ENCODE results near the gene SESN1.
A peak's percentile ranks its signal among the peaks of the same experiment; 100 is the strongest.

SESN1 gene

DNA sequence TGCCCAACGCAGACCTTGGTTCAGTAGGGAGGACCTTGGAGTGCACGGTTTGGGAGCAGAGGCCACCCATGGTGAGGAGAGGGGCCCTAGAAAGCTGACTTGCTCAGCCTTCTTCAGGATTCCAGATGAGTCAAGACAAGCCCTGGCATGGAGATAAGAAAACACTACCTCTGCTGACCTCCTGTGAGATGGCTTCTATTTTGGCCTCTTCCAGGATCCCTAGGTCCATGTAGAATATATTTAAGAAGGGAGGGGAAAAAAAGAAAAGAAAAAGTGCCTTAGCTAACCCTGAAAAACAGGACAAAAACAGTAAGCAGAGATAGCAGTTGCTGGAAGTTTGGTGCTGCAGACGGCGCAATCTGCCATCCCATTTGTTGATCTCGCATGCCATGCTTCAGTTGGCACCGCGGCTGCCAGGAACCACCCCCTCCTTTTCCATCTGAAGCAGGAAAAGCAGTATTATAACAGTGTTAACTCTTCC, 146.4 kb downstream of the SESN1 start:
- no peak for TF ChIP-seq ZFP30 (CRISPR knock-in tag; IDR thresholded peaks at IDR 0.05)
- TF ChIP-seq ZNF565 (CRISPR knock-in tag; conservative IDR thresholded peaks at IDR 0.05; ENCODE audit: low read depth) = no peak
- TF ChIP-seq, protein P1, sequence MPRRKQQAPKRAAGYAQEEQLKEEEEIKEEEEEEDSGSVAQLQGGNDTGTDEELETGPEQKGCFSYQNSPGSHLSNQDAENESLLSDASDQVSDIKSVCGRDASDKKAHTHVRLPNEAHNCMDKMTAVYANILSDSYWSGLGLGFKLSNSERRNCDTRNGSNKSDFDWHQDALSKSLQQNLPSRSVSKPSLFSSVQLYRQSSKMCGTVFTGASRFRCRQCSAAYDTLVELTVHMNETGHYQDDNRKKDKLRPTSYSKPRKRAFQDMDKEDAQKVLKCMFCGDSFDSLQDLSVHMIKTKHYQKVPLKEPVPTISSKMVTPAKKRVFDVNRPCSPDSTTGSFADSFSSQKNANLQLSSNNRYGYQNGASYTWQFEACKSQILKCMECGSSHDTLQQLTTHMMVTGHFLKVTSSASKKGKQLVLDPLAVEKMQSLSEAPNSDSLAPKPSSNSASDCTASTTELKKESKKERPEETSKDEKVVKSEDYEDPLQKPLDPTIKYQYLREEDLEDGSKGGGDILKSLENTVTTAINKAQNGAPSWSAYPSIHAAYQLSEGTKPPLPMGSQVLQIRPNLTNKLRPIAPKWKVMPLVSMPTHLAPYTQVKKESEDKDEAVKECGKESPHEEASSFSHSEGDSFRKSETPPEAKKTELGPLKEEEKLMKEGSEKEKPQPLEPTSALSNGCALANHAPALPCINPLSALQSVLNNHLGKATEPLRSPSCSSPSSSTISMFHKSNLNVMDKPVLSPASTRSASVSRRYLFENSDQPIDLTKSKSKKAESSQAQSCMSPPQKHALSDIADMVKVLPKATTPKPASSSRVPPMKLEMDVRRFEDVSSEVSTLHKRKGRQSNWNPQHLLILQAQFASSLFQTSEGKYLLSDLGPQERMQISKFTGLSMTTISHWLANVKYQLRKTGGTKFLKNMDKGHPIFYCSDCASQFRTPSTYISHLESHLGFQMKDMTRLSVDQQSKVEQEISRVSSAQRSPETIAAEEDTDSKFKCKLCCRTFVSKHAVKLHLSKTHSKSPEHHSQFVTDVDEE (CRISPR knock-in tag; IDR thresholded peaks at IDR 0.05) = no peak
- TF ChIP-seq ZC3H10 (CRISPR knock-in tag; IDR thresholded peaks at IDR 0.05) = no peak
- no peak for TF ChIP-seq TCF4 (CRISPR knock-in tag; IDR thresholded peaks at IDR 0.05; ENCODE audit: borderline replicate concordance)
- TF ChIP-seq TOX (CRISPR knock-in tag; IDR thresholded peaks at IDR 0.05; ENCODE audit: borderline replicate concordance) = no peak
- TF ChIP-seq ISL1 (CRISPR knock-in tag; IDR thresholded peaks at IDR 0.05) = no peak
- no peak for TF ChIP-seq OSR1 (CRISPR knock-in tag; IDR thresholded peaks at IDR 0.05)
- no peak for TF ChIP-seq GLIS3 (CRISPR knock-in tag; IDR thresholded peaks at IDR 0.05)
- TF ChIP-seq PPARA (CRISPR knock-in tag; IDR thresholded peaks at IDR 0.05; ENCODE audit: borderline replicate concordance) = no peak
- no peak for TF ChIP-seq RARB (CRISPR knock-in tag; IDR thresholded peaks at IDR 0.05)
- no peak for TF ChIP-seq ESRRG (CRISPR knock-in tag; IDR thresholded peaks at IDR 0.05)
- TF ChIP-seq CSDC2 (CRISPR knock-in tag; IDR thresholded peaks at IDR 0.05) = no peak
- TF ChIP-seq ZNF70 (CRISPR knock-in tag; IDR thresholded peaks at IDR 0.05) = no peak
- no peak for TF ChIP-seq ZFP3 (CRISPR knock-in tag; IDR thresholded peaks at IDR 0.05)
- TF ChIP-seq ARNTL (CRISPR knock-in tag; IDR thresholded peaks at IDR 0.05; ENCODE audit: borderline replicate concordance, low read depth) = no peak
- TF ChIP-seq, protein P2, sequence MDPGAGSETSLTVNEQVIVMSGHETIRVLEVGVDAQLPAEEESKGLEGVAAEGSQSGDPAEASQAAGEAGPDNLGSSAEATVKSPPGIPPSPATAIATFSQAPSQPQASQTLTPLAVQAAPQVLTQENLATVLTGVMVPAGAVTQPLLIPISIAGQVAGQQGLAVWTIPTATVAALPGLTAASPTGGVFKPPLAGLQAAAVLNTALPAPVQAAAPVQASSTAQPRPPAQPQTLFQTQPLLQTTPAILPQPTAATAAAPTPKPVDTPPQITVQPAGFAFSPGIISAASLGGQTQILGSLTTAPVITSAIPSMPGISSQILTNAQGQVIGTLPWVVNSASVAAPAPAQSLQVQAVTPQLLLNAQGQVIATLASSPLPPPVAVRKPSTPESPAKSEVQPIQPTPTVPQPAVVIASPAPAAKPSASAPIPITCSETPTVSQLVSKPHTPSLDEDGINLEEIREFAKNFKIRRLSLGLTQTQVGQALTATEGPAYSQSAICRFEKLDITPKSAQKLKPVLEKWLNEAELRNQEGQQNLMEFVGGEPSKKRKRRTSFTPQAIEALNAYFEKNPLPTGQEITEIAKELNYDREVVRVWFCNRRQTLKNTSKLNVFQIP (CRISPR knock-in tag; IDR thresholded peaks at IDR 0.05; ENCODE audit: borderline replicate concordance, low read depth) = no peak
- no peak; the same call in 2 of the 3 replicates for ATAC-seq

DNA sequence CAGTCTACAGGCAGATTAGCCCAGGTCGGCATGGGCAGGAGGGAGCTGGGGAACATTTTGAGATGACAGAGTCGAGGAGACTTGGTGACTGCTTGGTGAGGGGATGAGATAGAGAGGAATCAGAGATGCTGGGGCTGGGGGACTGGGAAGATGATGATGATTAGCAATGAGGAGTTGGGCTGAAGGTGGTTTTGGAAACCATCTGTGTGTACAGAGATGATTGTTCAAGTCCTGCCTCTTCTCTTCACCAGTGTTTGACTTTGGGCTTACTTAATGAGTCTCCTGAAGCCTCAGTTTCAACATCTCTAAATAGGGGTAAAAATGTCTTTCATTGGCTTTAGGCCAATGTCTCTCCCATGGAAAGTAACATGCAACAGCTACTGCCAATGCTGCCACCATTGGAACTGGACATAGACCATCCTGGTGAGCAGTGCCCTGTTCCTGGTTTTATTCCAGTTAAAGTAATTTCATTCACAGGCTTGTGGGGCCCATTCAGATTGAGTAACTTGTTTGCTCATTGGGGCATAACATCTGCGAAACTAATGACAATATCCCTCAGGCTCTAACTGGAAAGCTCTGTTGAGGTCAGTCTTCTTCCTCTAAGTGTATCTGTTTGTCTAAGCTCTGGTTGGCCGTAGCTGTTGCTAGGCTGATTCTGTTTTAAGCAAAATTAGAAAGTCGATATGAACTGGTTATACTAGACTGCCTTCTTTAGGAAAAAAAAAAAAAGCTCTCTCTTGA, 147.4 kb downstream of the SESN1 start:
- ATAC-seq = peak; percentile 47; the same call in 2 of the 3 replicates
- TF ChIP-seq GLIS3 (CRISPR knock-in tag; IDR thresholded peaks at IDR 0.05) (no peak), TCF4 (CRISPR knock-in tag; IDR thresholded peaks at IDR 0.05; ENCODE audit: borderline replicate concordance) (peak; percentile 34; the same call in 1 of the 2 replicates)

DNA sequence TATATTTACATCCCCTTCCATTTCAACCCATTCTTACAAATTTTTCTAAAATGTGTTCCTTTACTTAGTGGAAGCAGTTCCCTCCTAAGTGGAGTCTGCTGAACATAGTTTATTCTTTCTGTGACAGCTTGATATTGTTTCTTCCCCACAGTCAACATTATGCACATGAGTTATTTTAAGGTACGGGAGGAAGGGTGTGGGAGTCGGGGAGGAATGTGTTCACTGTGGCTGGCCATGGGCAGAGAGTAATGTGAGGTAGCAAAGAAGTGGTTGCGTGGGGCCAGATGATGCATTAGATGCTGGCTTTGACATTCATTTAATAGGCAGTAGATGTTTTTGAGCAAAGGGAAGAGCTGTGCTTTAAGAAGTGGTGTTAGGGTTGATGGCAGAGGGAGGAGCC, 148.0 kb downstream of the SESN1 start:
- ATAC-seq = no peak
- TF ChIP-seq BACH2 (CRISPR knock-in tag; IDR thresholded peaks at IDR 0.05; ENCODE audit: borderline replicate concordance) = no peak
- TF ChIP-seq GLIS3 (CRISPR knock-in tag; IDR thresholded peaks at IDR 0.05) = no peak
- TF ChIP-seq ISL1 (CRISPR knock-in tag; IDR thresholded peaks at IDR 0.05) = no peak
- TF ChIP-seq ZC3H10 (CRISPR knock-in tag; IDR thresholded peaks at IDR 0.05) = no peak

DNA sequence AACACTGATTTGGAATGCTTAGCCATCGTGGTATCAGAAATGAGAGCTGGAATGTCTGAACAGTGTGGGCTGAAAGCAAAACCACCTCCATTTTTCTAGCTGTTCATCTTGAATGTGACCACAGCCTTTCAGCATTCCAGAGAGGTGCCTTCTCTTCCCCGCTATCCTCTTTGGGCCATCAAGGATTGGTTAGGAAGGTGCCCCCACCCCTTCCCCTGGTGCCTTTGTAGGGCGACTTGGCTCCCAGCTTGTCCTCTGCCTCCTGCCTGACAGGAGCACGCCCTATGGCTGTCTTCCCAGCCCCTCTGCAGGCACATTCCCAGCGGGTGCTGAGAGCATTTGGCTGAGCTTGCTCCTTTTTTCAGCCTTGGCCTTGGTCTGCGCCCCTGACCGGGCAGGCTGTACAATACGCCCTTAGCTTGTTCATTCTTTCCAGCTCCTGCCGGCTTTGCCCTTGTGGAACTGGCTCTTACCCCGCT, 148.9 kb downstream of the SESN1 start:
- TF ChIP-seq ARNTL (CRISPR knock-in tag; IDR thresholded peaks at IDR 0.05; ENCODE audit: borderline replicate concordance, low read depth) (no peak), ZNF70 (CRISPR knock-in tag; IDR thresholded peaks at IDR 0.05) (peak; percentile 83)

DNA sequence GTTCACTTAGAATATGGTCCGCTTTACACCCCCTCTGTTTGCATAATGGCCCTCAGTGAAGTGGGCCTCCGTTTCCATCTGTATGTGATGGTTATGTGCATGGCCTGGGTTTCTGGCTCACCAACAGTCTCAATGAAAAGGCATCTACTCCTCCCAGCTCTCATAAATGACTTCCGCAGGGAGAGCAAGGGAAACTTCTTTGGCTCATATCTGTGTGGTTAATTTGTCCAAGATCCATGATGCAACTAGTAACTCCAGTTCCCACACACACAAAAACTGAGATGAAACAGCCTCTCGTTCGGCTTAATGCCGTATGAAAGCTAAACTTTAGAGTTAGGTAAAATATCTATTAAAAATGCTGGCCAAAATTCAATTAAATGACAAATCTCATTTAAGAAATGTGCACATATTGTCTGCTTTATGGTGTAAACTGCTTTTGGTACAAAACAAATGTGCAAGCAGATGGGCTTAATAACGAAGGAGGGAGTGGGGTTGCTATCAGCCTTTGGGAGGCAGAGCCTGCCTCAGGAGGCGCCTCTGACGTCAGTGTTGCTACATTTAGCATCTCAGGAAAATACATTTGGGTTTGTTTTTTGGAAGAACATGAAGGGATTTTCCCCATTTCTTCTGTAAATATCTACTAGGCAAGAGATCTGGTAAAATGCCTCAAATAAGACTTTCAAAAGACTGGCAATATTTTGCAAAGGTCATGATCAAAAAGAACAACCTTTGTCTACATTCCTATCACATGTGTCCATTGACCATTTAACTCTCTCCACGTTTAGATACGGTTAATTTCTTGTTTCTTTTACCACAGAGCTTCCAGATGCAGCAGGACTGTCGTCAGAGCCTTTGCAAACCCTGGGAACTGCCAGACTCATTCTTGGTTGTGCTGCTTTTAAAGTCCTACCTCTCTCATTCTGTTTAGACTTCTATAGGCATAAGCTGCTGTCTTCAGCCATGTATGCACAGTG, 149.7 kb downstream of the SESN1 start:
- ATAC-seq = no peak; the same call in 2 of the 3 replicates
- TF ChIP-seq ZC3H10 (CRISPR knock-in tag; IDR thresholded peaks at IDR 0.05) (no peak), CSDC2 (CRISPR knock-in tag; IDR thresholded peaks at IDR 0.05) (no peak), TCF4 (CRISPR knock-in tag; IDR thresholded peaks at IDR 0.05; ENCODE audit: borderline replicate concordance) (no peak), SNAI2 (CRISPR knock-in tag; IDR thresholded peaks at IDR 0.05) (no peak), PPARA (CRISPR knock-in tag; IDR thresholded peaks at IDR 0.05; ENCODE audit: borderline replicate concordance) (no peak), TOX (CRISPR knock-in tag; IDR thresholded peaks at IDR 0.05; ENCODE audit: borderline replicate concordance) (no peak), ARNTL (CRISPR knock-in tag; IDR thresholded peaks at IDR 0.05; ENCODE audit: borderline replicate concordance, low read depth) (no peak)
- TF ChIP-seq, protein P1 (CRISPR knock-in tag; IDR thresholded peaks at IDR 0.05) = no peak
- TF ChIP-seq, protein P3, sequence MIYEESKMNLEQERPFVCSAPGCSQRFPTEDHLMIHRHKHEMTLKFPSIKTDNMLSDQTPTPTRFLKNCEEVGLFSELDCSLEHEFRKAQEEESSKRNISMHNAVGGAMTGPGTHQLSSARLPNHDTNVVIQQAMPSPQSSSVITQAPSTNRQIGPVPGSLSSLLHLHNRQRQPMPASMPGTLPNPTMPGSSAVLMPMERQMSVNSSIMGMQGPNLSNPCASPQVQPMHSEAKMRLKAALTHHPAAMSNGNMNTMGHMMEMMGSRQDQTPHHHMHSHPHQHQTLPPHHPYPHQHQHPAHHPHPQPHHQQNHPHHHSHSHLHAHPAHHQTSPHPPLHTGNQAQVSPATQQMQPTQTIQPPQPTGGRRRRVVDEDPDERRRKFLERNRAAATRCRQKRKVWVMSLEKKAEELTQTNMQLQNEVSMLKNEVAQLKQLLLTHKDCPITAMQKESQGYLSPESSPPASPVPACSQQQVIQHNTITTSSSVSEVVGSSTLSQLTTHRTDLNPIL (CRISPR knock-in tag; IDR thresholded peaks at IDR 0.05; ENCODE audit: low read depth) = no peak

More for the DNA sequence above, 148.9 kb downstream of the SESN1 start:
- ATAC-seq = no peak
